Measurements from ENCODE around the gene HS3ST6. TPM values are rescaled to one million over a fixed set of nuclear protein-coding genes. Genes with fewer than 3 reads are reported as not detected.
A peak's percentile ranks its signal among the peaks of the same experiment; 100 is the strongest.

Gene HS3ST6
- total and polyA plus RNA-seq, 2 of the 13 experiments (the other 11 are each of a cell fraction or from before 2014, with no cell fraction given): not detected

- TF ChIP-seq ZHX2 (IDR thresholded peaks at IDR 0.05; ENCODE audit: low read depth) (no peak), ZHX2 (CRISPR knock-in tag; IDR thresholded peaks at IDR 0.05; ENCODE audit: borderline replicate concordance) (peak; percentile 86; the same call in 1 of the 2 replicates), TARDBP (CRISPR knock-in tag; IDR thresholded peaks at IDR 0.05) (no peak), SP4 (CRISPR knock-in tag; IDR thresholded peaks at IDR 0.05) (peak; percentile 77; the same call in 1 of the 2 replicates), PAXIP1 (CRISPR knock-in tag; conservative IDR thresholded peaks at IDR 0.05) (peak; percentile 49), ASH2L (IDR thresholded peaks at IDR 0.05; ENCODE audit: insufficient read length, low read depth, low read length) (peak; percentile 69), SMARCC2 (IDR thresholded peaks at IDR 0.05) (no peak), DNMT3B (CRISPR knock-in tag; conservative IDR thresholded peaks at IDR 0.05) (0 out of 2 replicates have a peak, but pooled peaks have one; percentile 60), PITX1 (CRISPR knock-in tag; IDR thresholded peaks at IDR 0.05) (peak; percentile 61), SOX6 (IDR thresholded peaks at IDR 0.05) (no peak), SOX6 (CRISPR knock-in tag; IDR thresholded peaks at IDR 0.05) (peak; percentile 17; the same call in 1 of the 2 replicates), KLF15 (CRISPR knock-in tag; IDR thresholded peaks at IDR 0.05; ENCODE audit: borderline replicate concordance) (no peak), ZNF17 (CRISPR knock-in tag; IDR thresholded peaks at IDR 0.05) (no peak), MLXIP (CRISPR knock-in tag; IDR thresholded peaks at IDR 0.05; ENCODE audit: borderline replicate concordance) (peak; percentile 21; the same call in 1 of the 2 replicates), MYNN (CRISPR knock-in tag; IDR thresholded peaks at IDR 0.05; ENCODE audit: low read depth) (peak; percentile 85; the same call in 1 of the 2 replicates), POLR2AphosphoS2 (IDR thresholded peaks at IDR 0.05; ENCODE audit: low read depth, low read length) (peak; percentile 95)
Measured at GRCh38 chr16:1964506-1965395, 46.5 kb upstream of the HS3ST6 start, which contains the start of gene RPS2 (continued).
